ENCODE measurements around the gene ESR2.
A peak's percentile ranks its signal among the peaks of the same experiment; 100 is the strongest.

Gene ESR2

DNA sequence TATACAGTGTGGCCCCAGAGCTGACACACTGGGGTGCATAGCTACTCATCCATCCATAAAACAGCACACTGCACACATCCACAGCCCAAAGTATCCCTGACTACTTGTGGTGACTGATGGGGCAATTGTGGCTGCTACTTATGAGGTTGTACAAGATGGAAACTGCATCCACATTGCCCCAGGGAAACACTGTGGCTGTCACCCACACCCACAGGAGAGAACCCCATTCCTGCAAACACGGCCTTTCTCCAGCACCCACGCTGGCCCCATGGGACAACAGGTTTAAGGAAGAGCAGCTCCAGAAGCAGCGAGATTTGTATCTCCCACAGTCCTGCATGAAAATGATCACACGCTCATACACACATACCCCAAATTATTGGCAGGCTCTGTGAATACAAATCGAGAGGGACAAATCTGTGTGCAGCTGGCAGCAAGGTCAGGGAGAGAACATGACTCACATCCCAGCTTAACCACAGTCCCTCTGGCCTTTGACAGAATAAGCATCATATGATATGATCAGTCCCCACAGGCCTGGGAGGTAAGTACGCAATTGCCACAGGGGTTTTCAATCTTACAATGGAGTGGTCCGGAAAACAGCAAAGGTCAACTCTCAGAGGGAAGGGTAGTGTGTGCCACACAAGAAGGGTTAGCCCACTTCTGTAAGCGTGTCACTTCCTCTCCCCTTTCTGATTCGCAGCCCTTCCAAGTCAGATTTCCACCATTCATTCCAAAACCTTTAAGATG is 61.9 kb downstream of the ESR2 start:
- intact Hi-C loops (cut with DNase I; ENCODE audit: low total_unique reads), result no loop called here
- Histone ChIP-seq H3K27ac (peak overlapping the region in 1 of 2 donors; percentile 17), H3K4me3 (no peak overlapping the region), H3K4me1 (peaks cover 0 to 29% (median 15%) of the 10 kb centered on the region in 4 donors), H3K27me3 (no peaks in the 10 kb centered on the region), H3K36me3 (peaks cover 21 to 41% (median 25%) of the 10 kb centered on the region in 3 donors), H3K9me3 (no peaks in the 10 kb centered on the region)
- TF ChIP-seq, protein P1, sequence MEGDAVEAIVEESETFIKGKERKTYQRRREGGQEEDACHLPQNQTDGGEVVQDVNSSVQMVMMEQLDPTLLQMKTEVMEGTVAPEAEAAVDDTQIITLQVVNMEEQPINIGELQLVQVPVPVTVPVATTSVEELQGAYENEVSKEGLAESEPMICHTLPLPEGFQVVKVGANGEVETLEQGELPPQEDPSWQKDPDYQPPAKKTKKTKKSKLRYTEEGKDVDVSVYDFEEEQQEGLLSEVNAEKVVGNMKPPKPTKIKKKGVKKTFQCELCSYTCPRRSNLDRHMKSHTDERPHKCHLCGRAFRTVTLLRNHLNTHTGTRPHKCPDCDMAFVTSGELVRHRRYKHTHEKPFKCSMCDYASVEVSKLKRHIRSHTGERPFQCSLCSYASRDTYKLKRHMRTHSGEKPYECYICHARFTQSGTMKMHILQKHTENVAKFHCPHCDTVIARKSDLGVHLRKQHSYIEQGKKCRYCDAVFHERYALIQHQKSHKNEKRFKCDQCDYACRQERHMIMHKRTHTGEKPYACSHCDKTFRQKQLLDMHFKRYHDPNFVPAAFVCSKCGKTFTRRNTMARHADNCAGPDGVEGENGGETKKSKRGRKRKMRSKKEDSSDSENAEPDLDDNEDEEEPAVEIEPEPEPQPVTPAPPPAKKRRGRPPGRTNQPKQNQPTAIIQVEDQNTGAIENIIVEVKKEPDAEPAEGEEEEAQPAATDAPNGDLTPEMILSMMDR (IDR thresholded peaks at IDR 0.05), result no peak
- DNase-seq, result no peak

- no peak overlapping the region for H3K27ac ChIP-seq
- TF ChIP-seq, protein P1 (IDR thresholded peaks at IDR 0.05), result no peak
- no peak for DNase-seq
These were observed 64.7 kb downstream of the ESR2 start for GRCh38 chr14:64229489-64229888.

GRCh38 chr14:64227856-64228255 is 66.3 kb downstream of the ESR2 start:
- peaks cover 0 to 19% (median 7%) of the 10 kb centered on the region in 4 donors for H3K4me1 ChIP-seq
- H3K9me3 ChIP-seq, result no peaks in the 10 kb centered on the region
- no peak overlapping the region for H3K4me3 ChIP-seq
- peaks cover 54 to 84% (median 63%) of the 10 kb centered on the region in 3 donors for H3K36me3 ChIP-seq
- H3K27ac ChIP-seq, result no peak overlapping the region
- intact Hi-C loops (cut with DNase I; ENCODE audit: low total_unique reads), result no loop called here
- H3K27me3 ChIP-seq, result no peaks in the 10 kb centered on the region
- no peak for DNase-seq
- TF ChIP-seq, protein P1 (IDR thresholded peaks at IDR 0.05), result no peak

More at GRCh38 chr14:64229489-64229888, 64.7 kb downstream of the ESR2 start:
- no peaks in the 10 kb centered on the region for H3K9me3 ChIP-seq
- H3K36me3 ChIP-seq, result peaks cover 39 to 69% (median 47%) of the 10 kb centered on the region in 3 donors
- H3K4me3 ChIP-seq, result no peak overlapping the region
- intact Hi-C loops (cut with DNase I; ENCODE audit: low total_unique reads), result no loop called here
- peaks cover 0 to 19% (median 7%) of the 10 kb centered on the region in 4 donors for H3K4me1 ChIP-seq
- no peaks in the 10 kb centered on the region for H3K27me3 ChIP-seq

DNA sequence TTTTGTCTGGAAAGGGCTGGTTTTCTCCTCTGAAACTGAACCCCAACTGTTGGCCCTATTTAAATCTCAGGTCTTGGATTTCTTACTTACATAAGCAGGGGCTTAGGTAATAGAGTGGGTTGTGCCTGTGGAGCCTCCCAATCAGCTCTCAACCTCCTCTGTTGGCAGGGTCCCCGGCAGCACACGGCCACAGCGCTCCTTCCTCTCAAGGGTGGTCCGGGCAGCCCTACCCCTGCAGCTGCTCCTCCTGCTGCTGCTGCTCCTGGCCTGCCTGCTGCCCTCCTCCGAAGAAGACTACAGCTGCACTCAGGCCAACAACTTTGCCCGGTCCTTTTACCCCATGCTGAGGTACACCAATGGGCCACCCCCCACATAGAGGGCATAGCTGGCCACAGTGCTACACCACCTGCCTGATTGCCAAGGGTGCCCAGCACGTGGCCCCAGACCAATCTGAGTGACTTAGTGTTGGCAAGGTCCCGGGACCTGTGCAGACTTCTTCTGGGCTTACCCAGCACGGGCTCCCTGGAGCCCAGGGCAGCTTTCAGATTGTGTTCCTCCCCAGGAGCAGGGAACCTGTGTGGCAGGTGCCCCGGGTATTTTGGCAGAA is 68.9 kb downstream of the ESR2 start:
- Histone ChIP-seq H3K27ac (no peak overlapping the region), H3K9me3 (no peaks in the 10 kb centered on the region), H3K4me1 (no peaks in the 10 kb centered on the region), H3K27me3 (no peaks in the 10 kb centered on the region), H3K36me3 (peaks cover 80 to 92% (median 88%) of the 10 kb centered on the region in 3 donors), H3K4me3 (no peak overlapping the region)
- TF ChIP-seq, protein P1 (IDR thresholded peaks at IDR 0.05), result no peak
- no peak for DNase-seq
- intact Hi-C loops (cut with DNase I; ENCODE audit: low total_unique reads), result no loop called here

- H3K27me3 ChIP-seq, result no peaks in the 10 kb centered on the region
- intact Hi-C loops (cut with DNase I; ENCODE audit: low total_unique reads), result no loop called here
- H3K4me1 ChIP-seq, result no peaks in the 10 kb centered on the region
- H3K36me3 ChIP-seq, result peaks cover 69 to 100% (median 91%) of the 10 kb centered on the region in 3 donors
- H3K9me3 ChIP-seq, result no peaks in the 10 kb centered on the region
- TF ChIP-seq, protein P1 (IDR thresholded peaks at IDR 0.05), result no peak
- DNase-seq, result no peak
- H3K27ac ChIP-seq, result no peak overlapping the region
- no peak overlapping the region for H3K4me3 ChIP-seq
These were observed 72.7 kb downstream of the ESR2 start for GRCh38 chr14:64221391-64222003.

Measured in tibial artery (tissue), 4 donors.